ENCODE measurements around the gene MAST1.

GRCh38 chr19:12843328-12843727, 5.0 kb downstream of the MAST1 start:
- TF ChIP-seq CTCF (IDR thresholded peaks at IDR 0.05 in 4 of 5, conservative IDR thresholded peaks at IDR 0.05 in 1 of 5): no peak
- no peak for TF ChIP-seq POLR2A (IDR thresholded peaks at IDR 0.05)
